GM21526 (cell line): ENCODE results near the gene PDZD7.

ENCODE experiments used
- ATAC-seq: cut with Tn5 transposase; IDR thresholded peaks from one replicate; pipeline ENCODE4 v1.9.1; 2021; ENCODE audit warnings: moderate library complexity; ENCODE audit not compliant: unreplicated experiment, low FRiP score

PDZD7 gene

DNA sequence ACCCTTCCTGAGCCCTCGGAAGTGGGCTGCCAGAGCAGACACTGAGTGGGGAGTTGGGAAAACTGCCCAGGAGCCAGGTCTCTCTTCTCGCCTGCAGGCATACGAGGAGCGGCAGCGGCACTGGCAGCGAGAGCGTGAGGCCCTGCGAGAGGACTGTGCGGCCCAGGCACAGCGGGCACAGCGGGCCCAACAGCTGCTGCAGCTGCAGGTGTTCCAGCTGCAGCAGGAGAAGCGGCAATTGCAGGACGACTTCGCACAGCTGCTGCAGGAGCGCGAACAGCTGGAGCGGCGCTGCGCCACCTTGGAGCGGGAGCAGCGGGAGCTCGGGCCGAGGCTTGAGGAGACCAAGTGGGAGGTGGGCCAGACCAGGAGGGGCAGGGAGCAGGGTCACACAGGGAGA lies 25.6 kb downstream of the PDZD7 start:
- ATAC-seq = no peak

- no peak for ATAC-seq
Observed at GRCh38 chr10:101003639-101004206, 27.2 kb downstream of the PDZD7 start.

DNA sequence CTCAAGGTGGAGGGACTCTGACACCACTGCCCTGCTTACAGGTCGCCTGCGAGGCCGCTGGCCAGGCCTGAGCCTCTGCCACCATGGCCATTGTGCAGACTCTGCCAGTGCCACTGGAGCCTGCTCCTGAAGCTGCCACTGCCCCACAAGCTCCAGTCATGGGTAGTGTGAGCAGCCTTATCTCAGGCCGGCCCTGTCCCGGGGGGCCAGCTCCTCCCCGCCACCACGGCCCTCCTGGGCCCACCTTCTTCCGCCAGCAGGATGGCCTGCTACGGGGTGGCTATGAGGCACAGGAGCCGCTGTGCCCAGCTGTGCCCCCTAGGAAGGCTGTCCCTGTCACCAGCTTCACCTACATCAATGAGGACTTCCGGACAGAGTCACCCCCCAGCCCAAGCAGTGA lies 28.5 kb downstream of the PDZD7 start:
- no peak for ATAC-seq

GRCh38 chr10:101001659-101002035 lies 29.3 kb downstream of the PDZD7 start:
- ATAC-seq = no peak

- no peak for ATAC-seq
Observed at GRCh38 chr10:101000915-101001658, 29.8 kb downstream of the PDZD7 start.

- no peak for ATAC-seq
Observed at GRCh38 chr10:101000127-101000914, 30.6 kb downstream of the PDZD7 start.

DNA sequence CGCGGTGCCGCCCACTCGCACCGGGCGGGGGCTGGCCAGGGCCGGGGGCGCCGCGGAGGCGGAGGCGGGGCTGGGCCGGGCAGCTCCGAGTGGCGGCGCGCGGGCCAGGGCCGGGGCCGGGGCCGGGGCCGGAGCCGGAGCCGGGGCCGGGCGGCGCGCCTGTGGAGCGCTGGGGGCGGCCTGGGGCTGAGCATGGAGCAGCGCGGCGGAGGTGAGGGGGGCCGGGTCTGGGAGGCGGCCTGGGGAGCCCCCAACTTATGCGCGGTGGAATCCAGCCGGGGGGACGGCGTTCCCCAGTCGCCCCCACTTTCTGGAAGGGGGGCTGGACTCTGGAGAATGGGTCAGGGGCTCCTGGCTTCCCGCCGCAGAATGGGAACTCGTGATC lies 31.2 kb downstream of the PDZD7 start, which contains the start of gene LZTS2:
LZTS2 (plus strand) TSS at position 67 of the 385 bp plus-strand sequence. CDS start 2,731 bp downstream, outside the sequence.
- ATAC-seq = no peak

- ATAC-seq = no peak
Observed at GRCh38 chr10:100998991-100999741, 31.8 kb downstream of the PDZD7 start.

DNA sequence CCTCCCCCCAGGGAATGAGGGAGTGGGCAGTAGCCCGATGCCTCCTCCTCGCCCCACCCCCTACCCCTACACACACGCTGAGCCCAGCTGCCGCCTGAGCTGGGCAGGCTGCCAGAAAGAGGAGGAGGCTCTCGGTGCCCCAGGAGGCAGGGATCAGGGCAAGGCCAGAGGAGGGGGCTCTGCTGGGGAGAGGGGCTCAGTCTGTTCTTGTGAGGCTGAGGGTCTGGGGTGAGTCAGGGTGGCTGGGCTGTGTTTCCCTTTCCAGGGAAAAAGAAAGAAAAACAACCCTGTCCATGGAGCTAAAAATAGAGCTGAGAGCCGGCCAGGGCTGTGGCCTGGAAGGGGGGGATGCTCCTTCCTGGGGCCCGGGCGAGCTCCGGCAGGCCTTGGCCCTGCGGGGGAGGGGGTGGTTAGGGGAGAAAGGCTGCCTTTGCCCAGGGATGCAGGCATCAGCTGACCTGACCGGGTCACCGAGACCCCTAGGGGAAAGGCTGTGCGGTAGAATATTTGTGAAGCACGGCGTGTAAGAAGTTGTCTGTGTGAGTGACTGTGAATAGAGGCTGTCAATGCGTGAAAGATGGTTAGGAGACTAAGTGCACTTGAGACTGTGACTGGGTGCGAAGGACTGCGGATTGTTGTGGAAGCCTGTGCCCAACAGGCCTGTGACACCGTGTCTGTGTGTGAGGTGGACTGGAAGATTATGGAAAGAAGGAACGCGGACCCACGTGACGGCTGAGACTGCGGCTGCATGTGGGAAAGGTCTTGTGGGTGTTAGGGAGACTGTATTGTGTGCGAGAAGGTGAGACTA lies 32.5 kb downstream of the PDZD7 start:
- ATAC-seq = no peak

GRCh38 chr10:100997360-100998182 lies 33.4 kb downstream of the PDZD7 start:
- ATAC-seq = peak; percentile 44

DNA sequence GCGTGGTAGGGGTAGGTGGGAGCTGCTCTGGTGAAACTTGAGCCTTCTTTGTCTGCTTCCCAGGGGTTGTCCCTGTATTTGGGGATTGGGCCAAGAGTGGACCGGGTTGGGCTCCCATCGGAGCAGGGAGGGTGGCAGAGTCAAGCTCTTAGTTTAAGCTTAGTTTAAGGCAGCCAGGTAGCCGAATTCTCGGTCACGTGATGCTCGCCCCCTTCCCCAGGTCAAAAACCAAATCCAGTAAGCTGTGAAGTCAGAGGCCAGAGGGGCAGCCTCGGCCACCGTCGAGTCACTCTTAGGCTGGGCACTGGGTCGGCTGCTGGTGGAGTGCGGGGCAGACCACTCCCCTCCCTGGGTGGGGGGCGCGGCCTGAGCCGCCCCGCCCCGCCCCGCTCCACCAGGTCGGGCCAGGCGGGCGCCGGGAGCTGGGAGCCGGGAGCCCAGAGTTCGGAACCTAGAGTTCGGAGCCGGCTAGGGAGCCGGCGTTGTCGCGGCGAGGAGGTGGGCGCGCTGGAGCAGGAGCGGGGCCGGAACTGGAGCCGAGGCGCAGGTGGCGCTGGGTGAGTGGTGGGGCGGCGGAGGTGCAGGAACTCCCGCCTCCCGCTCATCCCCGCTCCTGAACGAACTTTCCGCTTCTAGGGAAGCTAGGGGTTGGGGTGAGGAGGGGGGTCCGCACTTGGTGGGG lies 34.1 kb downstream of the PDZD7 start:
- ATAC-seq = no peak

DNA sequence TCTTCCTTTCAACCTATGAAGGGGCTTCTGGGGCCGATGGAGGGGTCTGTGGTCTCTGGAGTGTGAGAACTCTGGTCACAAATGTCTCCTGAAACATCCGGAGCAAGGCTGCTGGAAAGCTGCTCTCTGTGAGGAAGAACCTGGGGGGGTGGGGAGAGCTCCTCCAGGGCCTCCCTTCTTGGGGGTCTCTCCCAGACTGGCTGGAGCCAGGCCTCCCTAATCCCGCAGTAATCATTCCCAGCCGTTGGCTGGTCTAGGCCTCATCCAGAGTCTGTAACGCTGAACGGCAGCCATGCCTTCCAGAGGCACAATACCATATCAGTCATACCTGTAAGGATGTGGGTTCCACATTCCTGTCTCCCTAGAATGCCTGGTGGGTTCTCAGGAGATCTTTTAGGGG lies 35.7 kb downstream of the PDZD7 start:
- ATAC-seq = no peak

DNA sequence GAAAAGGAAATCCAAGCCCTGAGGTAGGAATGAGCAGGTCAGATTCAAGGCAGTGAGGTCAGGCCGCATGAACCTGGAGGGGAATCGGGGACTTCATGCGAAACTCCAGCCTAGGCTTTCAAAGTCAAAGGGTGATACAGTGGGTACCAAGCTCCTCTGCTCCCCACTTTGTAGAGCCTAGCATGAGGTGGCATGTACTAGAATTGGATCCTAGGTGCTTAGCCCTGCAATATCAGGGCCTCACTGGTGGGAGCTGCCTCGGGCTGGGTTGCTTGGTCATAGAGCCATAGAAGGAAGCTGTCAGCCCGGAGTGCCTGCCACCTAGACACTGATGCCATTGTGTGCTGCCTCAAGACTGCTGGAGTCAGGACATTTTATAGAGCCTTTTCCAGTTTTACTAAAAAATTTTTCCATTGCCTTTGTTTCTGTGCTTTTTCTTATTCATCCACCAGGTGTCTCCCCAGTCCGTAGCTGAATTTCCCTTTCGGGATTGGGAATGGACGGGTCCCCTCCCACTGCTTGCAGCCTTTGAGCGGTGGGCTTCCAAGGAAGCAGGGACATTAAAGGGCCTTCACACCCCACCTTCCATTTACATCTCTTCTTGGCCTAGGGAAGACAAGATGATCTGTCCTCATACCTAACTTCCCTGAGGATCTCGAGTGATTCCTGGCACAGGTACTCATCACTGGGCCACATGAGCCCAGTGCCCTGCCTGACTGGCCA lies 36.8 kb downstream of the PDZD7 start:
- ATAC-seq = no peak

DNA sequence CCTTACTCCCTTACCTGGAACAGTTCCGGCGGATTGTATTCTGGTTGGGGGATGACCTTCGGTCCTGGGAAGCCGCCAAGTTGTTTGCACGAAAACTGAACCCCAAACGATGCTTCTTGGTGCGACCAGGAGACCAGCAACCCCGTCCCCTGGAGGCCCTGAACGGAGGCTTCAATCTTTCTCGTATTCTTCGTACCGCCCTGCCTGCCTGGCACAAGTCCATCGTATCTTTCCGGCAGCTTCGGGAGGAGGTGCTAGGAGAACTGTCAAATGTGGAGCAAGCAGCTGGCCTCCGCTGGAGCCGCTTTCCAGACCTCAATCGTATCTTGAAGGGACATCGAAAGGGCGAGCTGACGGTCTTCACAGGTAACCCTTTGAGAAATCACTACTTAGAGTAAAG lies 41.8 kb downstream of the PDZD7 start:
- ATAC-seq = no peak

DNA sequence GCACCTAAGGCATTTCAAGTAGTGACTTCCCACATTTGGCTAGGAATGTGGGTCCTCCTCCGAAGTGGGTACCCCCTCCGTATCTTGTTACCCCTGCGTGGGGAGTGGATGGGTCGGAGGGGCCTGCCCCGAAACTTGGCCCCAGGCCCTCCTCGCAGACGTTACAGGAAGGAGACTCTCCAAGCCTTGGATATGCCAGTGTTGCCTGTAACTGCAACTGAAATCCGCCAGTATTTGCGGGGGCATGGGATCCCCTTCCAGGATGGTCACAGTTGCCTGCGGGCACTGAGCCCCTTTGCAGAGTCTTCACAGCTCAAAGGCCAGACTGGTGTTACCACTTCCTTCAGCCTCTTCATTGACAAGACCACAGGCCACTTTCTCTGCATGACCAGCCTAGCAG lies 42.8 kb downstream of the PDZD7 start:
- no peak for ATAC-seq

DNA sequence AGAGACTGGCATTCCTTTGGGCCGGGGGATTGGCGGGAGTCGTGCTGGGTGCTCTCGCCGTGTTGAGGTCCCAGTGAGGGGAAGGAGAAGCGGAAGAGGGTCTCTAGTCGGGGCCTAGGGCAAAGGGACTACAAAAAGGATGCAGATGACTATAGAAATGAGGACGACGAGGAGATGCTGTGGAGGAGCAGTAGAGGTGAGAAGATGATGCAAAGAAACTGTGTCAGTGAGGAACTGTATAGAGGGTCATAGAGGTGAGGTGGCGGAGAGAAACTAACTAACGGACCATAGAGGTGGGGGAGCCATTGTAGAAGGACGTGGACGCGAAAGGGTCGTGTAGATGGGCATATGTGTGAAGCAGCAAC lies 43.3 kb downstream of the PDZD7 start:
- no peak for ATAC-seq

- peak; percentile 71 for ATAC-seq
Observed at GRCh38 chr10:100986952-100987684, 43.8 kb downstream of the PDZD7 start, which contains the start of the genes MRPL43 and TWNK. Gene MRPL43, minus strand, starts transcription at chr10:100987497. Its CDS starts 54 bp downstream, at chr10:100987443. Gene TWNK, plus strand, starts transcription at chr10:100987543. Its CDS starts 668 bp downstream, at chr10:100988211.
